Right lobe of liver (tissue), 5 donors: Measurements from ENCODE around the gene IL2RA. TPM values are rescaled to one million over a fixed set of nuclear protein-coding genes. Genes with fewer than 3 reads are reported as not detected.

Experiments used
- small RNA-seq, 2 experiments: library from RNA; depleted of rRNA; stranded (forward); fragments of <200 nt; gene quantifications; one replicate each; pipeline ENCODE3, GENCODE V24; 2016
- total RNA-seq, 6 experiments: library from RNA; depleted of rRNA in 2 of 6; stranded (reverse); fragments of >200 nt in 2 of 6; fragmentation: NEBNext Ultra II Directional in 3 of 6; extraction: Animal tissue kit (Norgen Biotek cat#: 25700) in 3 of 6; gene quantifications; one replicate each; pipeline versions ENCODE4 v1.1.0 to v1.2.4, GENCODE V29; 2016 to 2023
- donor health status: DM: no; HTN: no; CAD: no.
- donor health status: DM: no; HTN: no; CAD: no.
- donor health status: DM: no; HTN: yes; CAD: no.
- donor health status: DM: no; HTN: yes; CAD: no.

Gene IL2RA
- total RNA-seq, 6 experiments from 2014 or later = 0.22 to 3.1 (median 0.97) TPM; not detected in 2

Small RNAs within 50 kb of the gene (small RNA-seq; reads per million reads assigned to genes)
- gene RF00397 = 0 reads per million in 2 experiments

Other genes with a start within 250 kb of the IL2RA start
- gene GDI2, start 248.9 kb downstream of the IL2RA start, total RNA-seq = 100 to 1,000 TPM; 116 to 228 (median 128) TPM
- 1 to 10 TPM; 1.8 to 6.1 (median 4.1) TPM for gene ANKRD16, start 172.5 kb downstream of the IL2RA start, total RNA-seq
- 10 to 100 TPM; 30.8 to 38.6 (median 35.8) TPM for gene FBH1, start 172.1 kb downstream of the IL2RA start, total RNA-seq
- gene IL15RA, start 84.8 kb downstream of the IL2RA start, total RNA-seq = 10 to 100 TPM in 4 of 6 experiments, 1 to 10 TPM in 2; 6.2 to 42.7 (median 13.3) TPM
- gene RBM17, start 26.7 kb upstream of the IL2RA start, total RNA-seq = 10 to 100 TPM; 11.9 to 40.6 (median 28.1) TPM
- 10 to 100 TPM in 4 of 6 experiments, 1 to 10 TPM in 2; 6.8 to 57.8 (median 20.8) TPM for gene PFKFB3, start 140.6 kb upstream of the IL2RA start, total RNA-seq